Skeletal muscle tissue (tissue), 4 donors: ENCODE measurements around the gene CCDC187. TPM values are rescaled to one million over a fixed set of nuclear protein-coding genes. Genes with fewer than 3 reads are reported as not detected.

Source experiments
- H3K27ac ChIP-seq: one replicate; pipeline ENCODE4 v1.7.0; 2013; ENCODE audit warnings: mild to moderate bottlenecking, low read depth, low read length, inconsistent platforms
- H3K27me3 ChIP-seq, 3 donors: one replicate each; pipeline ENCODE4 v1.7.0; 2013; ENCODE audit warnings: low read length in 3 of 3; ENCODE audit not compliant: control insufficient read depth in 3 of 3, insufficient read depth in 3 of 3
- H3K36me3 ChIP-seq, 3 donors: one replicate each; pipeline ENCODE4 v1.7.0; 2013; ENCODE audit warnings: low read length in 3 of 3; ENCODE audit not compliant: control insufficient read depth in 3 of 3, insufficient read depth in 3 of 3
- H3K4me1 ChIP-seq, 3 donors: one replicate each; pipeline ENCODE4 v1.7.0; 2013; ENCODE audit warnings: low read length in 3 of 3, mild to moderate bottlenecking in 3 of 3; ENCODE audit not compliant: control insufficient read depth in 3 of 3, insufficient read depth in 3 of 3
- H3K4me3 ChIP-seq, 3 donors: one replicate each; pipeline ENCODE4 v1.7.0; 2013; ENCODE audit warnings: low read length in 3 of 3
- H3K9ac ChIP-seq, 3 donors: one replicate each; pipeline ENCODE4 v1.7.0; 2013; ENCODE audit warnings: low read length in 3 of 3, mild to moderate bottlenecking in 3 of 3, moderate library complexity in 2 of 3, low read depth in 1 of 3
- H3K9me3 ChIP-seq, 3 donors: one replicate each; pipeline ENCODE4 v1.7.0; 2013; ENCODE audit warnings: low read length in 3 of 3; ENCODE audit not compliant: control insufficient read depth in 3 of 3
- total RNA-seq: library from RNA; depleted of rRNA; stranded (reverse); fragments of >200 nt; gene quantifications from one replicate; pipeline ENCODE4 v1.2.3, GENCODE V29; 2014
- donor health status: Osteomylitis.

CCDC187 gene
- total RNA-seq, 1 donor from 2014 or later: under 0.01 TPM

DNA sequence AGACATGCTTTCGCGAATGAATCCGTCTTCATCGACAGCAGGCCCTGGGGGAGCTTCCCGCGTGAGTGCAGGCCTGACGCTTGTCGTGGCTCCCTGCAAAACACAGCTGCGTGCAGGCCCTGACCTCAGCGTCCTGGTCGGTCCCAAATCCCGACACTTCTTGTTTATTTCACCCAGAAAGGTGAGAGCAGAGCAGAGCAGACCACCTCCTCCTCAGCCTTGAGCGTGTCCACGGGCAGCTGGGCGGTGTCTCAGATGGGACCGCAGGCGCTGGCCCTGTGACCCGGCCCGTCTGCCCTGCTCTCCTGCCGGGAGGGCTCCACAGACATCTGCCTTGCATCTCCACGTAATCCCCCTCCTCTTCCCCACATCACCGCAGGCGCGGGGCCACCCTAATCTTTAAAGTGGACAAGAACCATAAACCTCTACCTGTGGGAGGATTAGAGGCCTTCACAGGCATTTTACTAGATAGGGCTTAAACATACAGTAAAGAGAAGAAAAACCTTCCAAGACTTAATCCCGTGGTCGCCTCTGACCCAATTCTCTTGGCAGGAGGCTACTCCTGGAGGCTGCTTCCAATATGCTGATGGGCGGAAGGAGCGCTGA is 91.4 kb downstream of the CCDC187 start:
- Histone ChIP-seq H3K27ac (no peak overlapping the region), H3K36me3 (peaks cover 33 to 62% (median 33%) of the 10 kb centered on the region in 3 donors), H3K9me3 (no peaks in the 10 kb centered on the region)

DNA sequence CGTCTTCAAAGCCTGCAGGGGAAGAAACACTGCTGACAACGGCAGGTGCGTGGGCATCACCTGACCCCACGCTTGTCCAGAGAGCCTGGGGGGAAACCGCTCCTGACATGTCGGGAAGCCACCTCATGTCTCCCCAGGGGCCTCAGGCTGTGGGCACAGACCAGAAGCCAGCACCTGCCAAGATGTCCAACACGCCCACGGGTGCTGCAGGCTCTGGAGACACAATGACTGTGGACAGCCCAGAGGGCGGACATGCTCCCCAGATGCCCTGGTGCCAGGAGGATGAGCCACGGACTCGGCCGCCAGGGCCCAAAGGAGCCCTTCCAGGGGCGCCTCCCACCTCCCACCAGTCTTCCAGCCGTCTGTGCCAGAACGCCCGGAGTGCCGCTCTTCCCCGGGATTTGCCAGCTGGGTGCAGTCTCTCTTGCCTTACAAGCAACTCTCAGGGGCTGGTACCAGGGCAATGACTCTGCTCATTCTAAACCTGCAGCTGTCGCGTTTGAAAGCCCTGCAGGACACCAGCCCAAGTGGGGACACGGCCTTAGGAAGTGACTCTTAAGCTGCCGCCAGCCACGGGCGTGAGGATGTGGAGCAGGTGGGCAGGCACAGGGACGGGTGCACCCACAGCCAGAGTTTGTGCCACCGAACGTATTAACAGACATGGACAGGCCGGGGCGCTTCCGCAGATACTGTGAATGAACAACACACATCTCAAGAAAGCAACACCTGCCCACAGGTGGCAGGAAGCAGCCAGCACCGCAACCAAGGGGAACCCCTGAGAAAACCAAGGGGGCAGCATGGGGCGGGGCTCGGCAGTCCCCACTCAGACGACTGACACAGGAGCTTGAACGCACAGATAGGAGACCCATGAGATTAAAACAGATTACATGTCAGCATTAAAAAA is 92.2 kb downstream of the CCDC187 start:
- Histone ChIP-seq H3K4me1 (no peaks in the 10 kb centered on the region), H3K36me3 (peaks cover 32 to 62% (median 33%) of the 10 kb centered on the region in 3 donors)

More for the DNA sequence above, 91.4 kb downstream of the CCDC187 start:
- Histone ChIP-seq H3K4me1 (no peaks in the 10 kb centered on the region), H3K9ac (no peak overlapping the region), H3K4me3 (no peak overlapping the region), H3K27me3 (no peaks in the 10 kb centered on the region)

GRCh38 chr9:136211006-136211405 is 92.9 kb downstream of the CCDC187 start:
- Histone ChIP-seq H3K4me3 (no peak overlapping the region), H3K9me3 (no peaks in the 10 kb centered on the region), H3K27ac (no peak overlapping the region), H3K9ac (no peak overlapping the region), H3K36me3 (peaks cover 25 to 56% (median 30%) of the 10 kb centered on the region in 3 donors), H3K27me3 (peaks cover 0 to under 1% (median 0%) of the 10 kb centered on the region in 3 donors), H3K4me1 (no peaks in the 10 kb centered on the region)

More for the DNA sequence above, 92.2 kb downstream of the CCDC187 start:
- Histone ChIP-seq H3K9me3 (no peaks in the 10 kb centered on the region), H3K27me3 (no peaks in the 10 kb centered on the region), H3K4me3 (no peak overlapping the region), H3K27ac (no peak overlapping the region), H3K9ac (no peak overlapping the region)

- no peaks in the 10 kb centered on the region for H3K4me1 ChIP-seq
Measured at GRCh38 chr9:136210276-136210675, 93.6 kb downstream of the CCDC187 start.

DNA sequence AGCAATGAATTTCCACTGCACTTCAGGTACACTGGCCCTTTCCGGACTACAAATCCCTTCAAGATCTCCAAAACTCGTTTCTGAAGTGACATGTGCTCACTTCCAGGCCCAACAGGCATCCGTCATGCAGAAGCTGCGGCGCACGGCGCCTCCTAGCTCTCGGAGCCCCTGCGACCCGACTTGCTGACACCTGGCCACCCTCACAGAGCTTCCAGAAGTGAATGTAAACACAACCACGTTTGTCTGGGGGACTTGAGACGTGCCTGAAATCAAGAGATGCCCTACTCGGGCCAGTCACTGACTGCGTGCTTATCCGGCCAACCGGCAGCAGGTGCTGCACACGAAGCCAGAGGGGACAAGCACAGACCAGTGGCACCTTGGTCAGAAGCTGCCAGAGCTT is 94.1 kb downstream of the CCDC187 start:
- peaks cover 16 to 45% (median 27%) of the 10 kb centered on the region in 3 donors for H3K36me3 ChIP-seq
- no peaks in the 10 kb centered on the region for H3K4me1 ChIP-seq
- no peak overlapping the region for H3K4me3 ChIP-seq
- peaks cover 4 to 10% (median 9%) of the 10 kb centered on the region in 3 donors for H3K27me3 ChIP-seq
- H3K9ac ChIP-seq: no peak overlapping the region
- H3K9me3 ChIP-seq: no peaks in the 10 kb centered on the region
- no peak overlapping the region for H3K27ac ChIP-seq

More at GRCh38 chr9:136210276-136210675, 93.6 kb downstream of the CCDC187 start:
- Histone ChIP-seq H3K27ac (no peak overlapping the region), H3K9ac (no peak overlapping the region), H3K4me3 (no peak overlapping the region), H3K9me3 (no peaks in the 10 kb centered on the region), H3K27me3 (peaks cover 2 to 7% (median 6%) of the 10 kb centered on the region in 3 donors), H3K36me3 (peaks cover 19 to 49% (median 30%) of the 10 kb centered on the region in 3 donors)

GRCh38 chr9:136209232-136209631 is 94.7 kb downstream of the CCDC187 start:
- Histone ChIP-seq H3K9ac (no peak overlapping the region), H3K4me1 (no peaks in the 10 kb centered on the region), H3K9me3 (no peaks in the 10 kb centered on the region), H3K27me3 (peaks cover 9 to 15% (median 15%) of the 10 kb centered on the region in 3 donors), H3K27ac (no peak overlapping the region), H3K4me3 (no peak overlapping the region), H3K36me3 (peaks cover 11 to 40% (median 23%) of the 10 kb centered on the region in 3 donors)

DNA sequence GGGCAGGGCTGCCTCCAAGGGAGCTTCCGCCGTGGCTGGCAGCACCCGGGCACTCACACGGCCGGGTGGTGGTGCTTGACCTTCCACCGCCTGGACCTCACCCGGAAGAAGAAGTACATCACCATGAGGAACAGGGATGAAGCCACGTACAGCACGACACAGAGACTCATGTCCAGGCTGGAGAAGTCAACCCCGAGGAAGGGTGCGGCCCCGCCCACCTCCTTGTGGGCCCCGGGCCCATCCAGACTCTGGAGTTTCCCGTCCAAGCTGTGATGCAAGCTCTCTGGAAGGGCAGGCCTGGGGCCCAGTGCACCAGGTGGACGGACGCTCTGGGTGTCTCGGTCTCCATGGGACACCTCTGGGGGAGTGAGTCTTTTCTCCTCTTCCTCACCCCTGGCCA is 95.2 kb downstream of the CCDC187 start:
- no peak overlapping the region for H3K27ac ChIP-seq
- H3K4me1 ChIP-seq: no peaks in the 10 kb centered on the region
- peaks cover 7 to 34% (median 18%) of the 10 kb centered on the region in 3 donors for H3K36me3 ChIP-seq

DNA sequence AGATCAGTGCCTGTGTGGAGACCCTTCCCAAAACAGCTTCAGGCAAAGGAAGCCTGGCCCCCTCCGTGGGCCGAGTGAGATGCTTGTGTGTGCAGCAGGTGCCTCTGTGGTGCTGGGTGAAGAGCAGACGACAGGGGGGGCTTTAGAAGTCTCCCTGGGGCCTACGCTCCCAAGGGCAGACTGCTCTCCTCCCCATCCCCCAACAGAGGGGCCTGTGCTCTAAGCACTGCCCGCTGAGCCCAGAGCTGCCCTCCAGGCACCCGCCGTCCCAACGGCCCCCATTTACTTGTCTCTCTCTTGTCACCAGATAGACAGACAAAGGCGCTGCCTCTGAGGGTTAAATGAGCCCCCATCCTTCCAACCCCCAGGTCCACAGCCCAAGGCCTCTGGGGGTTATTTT is 96.3 kb downstream of the CCDC187 start:
- H3K36me3 ChIP-seq: peaks cover 4 to 28% (median 16%) of the 10 kb centered on the region in 3 donors

More for the DNA sequence above, 95.2 kb downstream of the CCDC187 start:
- Histone ChIP-seq H3K4me3 (no peak overlapping the region), H3K9me3 (no peaks in the 10 kb centered on the region), H3K9ac (no peak overlapping the region), H3K27me3 (peaks cover 15 to 21% (median 20%) of the 10 kb centered on the region in 3 donors)

DNA sequence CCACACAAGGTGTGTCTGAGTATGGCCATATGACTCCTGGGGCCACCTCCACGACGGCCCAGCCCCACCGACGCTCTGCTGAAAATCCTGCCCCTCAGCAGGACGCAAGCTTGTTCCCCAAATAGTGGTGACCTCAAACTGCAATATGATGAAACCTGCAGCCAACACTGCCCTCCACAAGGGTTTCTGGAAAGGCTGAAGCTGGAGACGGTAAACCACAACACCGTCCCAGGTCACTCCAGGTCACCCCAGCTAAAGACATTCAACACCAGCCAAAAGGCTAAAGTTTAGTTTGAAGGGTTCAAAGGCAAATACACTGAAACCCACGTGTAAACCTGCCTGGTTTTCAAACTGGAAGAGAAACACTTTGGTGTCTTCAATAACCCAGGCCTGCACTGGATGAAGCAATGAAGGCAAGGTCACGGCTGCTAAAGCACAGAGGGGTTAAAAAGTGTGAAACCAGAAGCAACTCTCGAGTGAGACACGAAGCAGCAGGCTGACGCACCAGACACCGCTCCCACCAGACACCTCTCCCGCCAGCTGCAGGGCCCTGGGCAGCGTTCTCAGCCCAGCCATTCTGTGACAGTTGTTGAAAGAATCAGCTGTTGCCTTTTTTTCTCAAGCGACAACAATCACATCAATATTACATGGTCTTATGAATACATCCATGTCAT is 97.2 kb downstream of the CCDC187 start:
- no peak overlapping the region for H3K27ac ChIP-seq
- H3K27me3 ChIP-seq: peaks cover 30 to 35% (median 32%) of the 10 kb centered on the region in 3 donors
- H3K9ac ChIP-seq: no peak overlapping the region
- H3K4me3 ChIP-seq: no peak overlapping the region
- H3K4me1 ChIP-seq: no peaks in the 10 kb centered on the region
- H3K9me3 ChIP-seq: no peaks in the 10 kb centered on the region
- peaks cover 4 to 23% (median 11%) of the 10 kb centered on the region in 3 donors for H3K36me3 ChIP-seq

More for the DNA sequence above, 96.3 kb downstream of the CCDC187 start:
- Histone ChIP-seq H3K27me3 (peaks cover 23 to 28% (median 27%) of the 10 kb centered on the region in 3 donors), H3K4me3 (no peak overlapping the region), H3K9ac (no peak overlapping the region), H3K9me3 (no peaks in the 10 kb centered on the region), H3K27ac (no peak overlapping the region), H3K4me1 (no peaks in the 10 kb centered on the region)
